Fibroblast of the aortic adventitia (primary cell): ENCODE measurements around the gene PSMG3. TPM values are rescaled to one million over a fixed set of nuclear protein-coding genes. Genes with fewer than 3 reads are reported as not detected.
A peak's percentile ranks its signal among the peaks of the same experiment; 100 is the strongest.
"Not testable (repeated sequence)": the region's sequence is repeated elsewhere in the genome, so short reads cannot be mapped to it uniquely, and the experiment has no call there.

Experiments
- DNase-seq: peaks from one replicate; pipeline ENCODE4 v3.0.0-alpha.2; 2010; ENCODE audit warnings: low read depth
- H3K4me3 ChIP-seq: 2 replicates; pipeline ENCODE4 v1.5.1; 2011; ENCODE audit warnings: low read depth, mild to moderate bottlenecking, control low read depth, low read length, moderate library complexity
- total RNA-seq: library from RNA; depleted of rRNA; stranded (reverse); fragments of >200 nt; gene quantifications from 2 replicates; pipeline ENCODE4 v1.2.3, GENCODE V29; 2012; ENCODE audit warnings: low replicate concordance
- TF ChIP-seq, protein P1 (sequence below): IDR thresholded peaks from 2 replicates; pipeline ENCODE4 v1.5.1; 2011; ENCODE audit warnings: mild to moderate bottlenecking, low read length, control low read depth, inconsistent platforms; ENCODE audit not compliant: insufficient read depth

PSMG3 gene
- total RNA-seq, 1 donor: 20.5 TPM

DNA sequence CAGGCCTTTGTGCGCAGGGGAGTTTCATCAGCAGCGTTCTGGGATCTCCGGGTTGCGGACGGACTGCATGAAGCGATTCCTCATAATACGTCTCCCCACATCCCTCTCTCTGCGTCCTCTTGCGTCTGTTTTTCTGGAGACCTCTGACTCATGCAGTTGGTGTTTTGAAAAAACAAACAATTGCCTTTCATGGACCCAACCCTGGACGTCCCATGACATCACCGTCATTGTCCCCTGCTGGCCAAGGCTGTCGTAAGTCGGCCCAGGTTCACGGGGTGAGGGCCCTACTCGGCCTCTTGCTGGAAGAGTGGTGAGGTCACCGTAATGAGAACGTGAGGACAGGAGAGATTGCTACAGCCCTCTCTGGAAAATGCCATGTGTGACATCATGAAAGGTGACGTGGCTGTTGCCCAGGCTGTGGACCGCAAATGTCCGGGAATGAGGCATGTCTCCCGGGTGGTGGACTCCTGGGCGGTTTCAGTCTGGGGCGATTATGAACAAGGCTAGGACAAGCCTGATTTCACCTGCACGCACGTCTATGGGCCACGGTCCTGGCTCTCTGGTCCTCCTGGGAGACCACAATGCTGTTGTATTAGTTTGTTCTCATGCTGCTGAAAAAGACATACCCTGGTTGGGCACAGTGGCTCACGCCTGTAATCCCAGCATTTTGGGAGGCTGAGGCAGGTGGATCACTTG is 49.1 kb downstream of the PSMG3 start:
- peak; percentile 63 for DNase-seq
- no peak overlapping the region for H3K4me3 ChIP-seq
- TF ChIP-seq, protein P1, sequence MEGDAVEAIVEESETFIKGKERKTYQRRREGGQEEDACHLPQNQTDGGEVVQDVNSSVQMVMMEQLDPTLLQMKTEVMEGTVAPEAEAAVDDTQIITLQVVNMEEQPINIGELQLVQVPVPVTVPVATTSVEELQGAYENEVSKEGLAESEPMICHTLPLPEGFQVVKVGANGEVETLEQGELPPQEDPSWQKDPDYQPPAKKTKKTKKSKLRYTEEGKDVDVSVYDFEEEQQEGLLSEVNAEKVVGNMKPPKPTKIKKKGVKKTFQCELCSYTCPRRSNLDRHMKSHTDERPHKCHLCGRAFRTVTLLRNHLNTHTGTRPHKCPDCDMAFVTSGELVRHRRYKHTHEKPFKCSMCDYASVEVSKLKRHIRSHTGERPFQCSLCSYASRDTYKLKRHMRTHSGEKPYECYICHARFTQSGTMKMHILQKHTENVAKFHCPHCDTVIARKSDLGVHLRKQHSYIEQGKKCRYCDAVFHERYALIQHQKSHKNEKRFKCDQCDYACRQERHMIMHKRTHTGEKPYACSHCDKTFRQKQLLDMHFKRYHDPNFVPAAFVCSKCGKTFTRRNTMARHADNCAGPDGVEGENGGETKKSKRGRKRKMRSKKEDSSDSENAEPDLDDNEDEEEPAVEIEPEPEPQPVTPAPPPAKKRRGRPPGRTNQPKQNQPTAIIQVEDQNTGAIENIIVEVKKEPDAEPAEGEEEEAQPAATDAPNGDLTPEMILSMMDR: no peak

DNA sequence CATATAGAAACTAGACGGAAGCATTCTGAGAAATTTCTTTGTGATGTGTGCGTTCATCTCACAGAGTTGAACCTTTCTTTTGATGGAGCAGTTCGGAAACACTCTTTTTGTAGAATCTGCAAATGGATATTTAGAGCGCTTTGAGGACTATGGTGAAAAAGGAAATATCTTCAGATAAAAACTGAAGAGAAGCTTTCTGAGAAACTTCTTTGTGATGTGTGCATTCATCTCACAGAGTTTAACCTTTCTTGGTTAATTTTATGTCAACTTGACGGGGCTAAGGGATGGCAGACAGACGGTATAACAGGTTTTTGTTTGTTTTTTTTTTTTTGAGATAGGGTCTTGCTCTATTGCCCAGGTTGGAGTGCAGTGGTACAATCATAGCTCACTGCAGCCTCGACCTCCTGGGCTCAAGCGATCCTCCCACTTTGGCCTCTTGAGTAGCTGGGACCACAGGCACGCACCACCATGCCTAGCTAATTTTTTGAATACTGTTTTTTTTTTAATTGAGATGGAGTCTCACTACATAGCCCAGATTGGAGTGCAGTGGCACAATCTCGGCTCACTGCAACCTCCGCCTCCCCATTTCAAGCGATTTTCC is 50.4 kb downstream of the PSMG3 start:
- not testable (repeated sequence) for DNase-seq

More for the DNA sequence above, 50.4 kb downstream of the PSMG3 start:
- not testable (repeated sequence) for H3K4me3 ChIP-seq

Other genes starting within 250 kb of the PSMG3 start
- gene MICALL2, start 110.6 kb downstream of the PSMG3 start, total RNA-seq: 21.5 and 28.9 TPM in 2 replicates
- 44.2 and 53.1 TPM in 2 replicates for gene INTS1, start 65.6 kb downstream of the PSMG3 start, total RNA-seq
- gene MAFK, start 39.3 kb downstream of the PSMG3 start, total RNA-seq: 5.3 and 12.7 TPM in 2 replicates
- gene TMEM184A, start 13.8 kb downstream of the PSMG3 start, total RNA-seq: not detected in 2 replicates
- 1.6 and 3.8 TPM in 2 replicates for gene ELFN1, start 100.2 kb upstream of the PSMG3 start, total RNA-seq